ENCODE results near the gene NCSTN.

NCSTN gene

DNA sequence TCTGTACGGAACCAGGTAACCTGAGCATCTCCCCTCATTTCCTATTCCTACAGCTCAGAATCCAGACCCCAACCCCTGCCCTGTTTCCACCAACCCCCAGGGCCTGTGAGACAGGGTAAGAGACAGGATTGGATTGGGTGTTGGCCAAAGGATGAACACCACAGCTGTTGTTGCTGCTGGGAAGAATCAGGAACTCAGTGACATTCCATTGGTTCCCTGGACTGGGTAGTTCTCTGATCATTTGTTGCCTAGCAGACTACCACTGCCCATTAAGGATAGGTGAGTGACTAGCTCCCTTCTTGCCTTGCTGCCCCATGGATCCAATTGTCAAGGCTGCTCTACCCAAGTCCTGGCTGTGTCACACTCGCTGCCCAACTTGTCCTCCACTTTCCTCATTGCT is 10.0 kb downstream of the NCSTN start:
- no peak for DNase-seq

DNA sequence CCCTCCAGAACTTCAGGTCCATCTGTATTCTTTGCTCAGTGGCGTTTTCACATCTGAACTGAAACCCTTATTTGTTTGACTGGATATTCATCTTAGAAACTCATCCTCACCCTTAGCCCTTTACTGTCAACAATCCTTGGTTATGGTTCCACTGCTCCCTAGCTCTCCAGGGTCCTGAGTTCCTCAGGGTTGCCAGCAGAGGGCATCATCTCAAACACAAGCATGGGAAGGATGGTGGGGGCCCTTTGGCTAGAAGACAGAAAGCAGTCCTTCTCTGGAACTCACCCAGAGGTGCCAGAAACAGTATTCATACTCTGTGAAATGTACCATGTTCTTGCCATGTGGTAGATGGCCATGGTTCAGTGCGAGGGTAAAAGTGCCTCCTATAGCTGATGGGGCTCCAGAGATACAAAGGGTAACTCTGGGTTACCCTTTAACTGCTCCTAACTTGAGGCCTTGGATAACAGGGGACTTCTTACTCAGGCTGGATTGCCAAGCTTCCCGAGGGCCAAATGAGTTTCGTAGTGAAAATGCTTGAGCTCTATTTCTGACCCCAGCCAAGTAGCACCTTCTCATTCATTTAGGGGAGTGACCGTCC is 11.3 kb downstream of the NCSTN start:
- no peak for DNase-seq

DNA sequence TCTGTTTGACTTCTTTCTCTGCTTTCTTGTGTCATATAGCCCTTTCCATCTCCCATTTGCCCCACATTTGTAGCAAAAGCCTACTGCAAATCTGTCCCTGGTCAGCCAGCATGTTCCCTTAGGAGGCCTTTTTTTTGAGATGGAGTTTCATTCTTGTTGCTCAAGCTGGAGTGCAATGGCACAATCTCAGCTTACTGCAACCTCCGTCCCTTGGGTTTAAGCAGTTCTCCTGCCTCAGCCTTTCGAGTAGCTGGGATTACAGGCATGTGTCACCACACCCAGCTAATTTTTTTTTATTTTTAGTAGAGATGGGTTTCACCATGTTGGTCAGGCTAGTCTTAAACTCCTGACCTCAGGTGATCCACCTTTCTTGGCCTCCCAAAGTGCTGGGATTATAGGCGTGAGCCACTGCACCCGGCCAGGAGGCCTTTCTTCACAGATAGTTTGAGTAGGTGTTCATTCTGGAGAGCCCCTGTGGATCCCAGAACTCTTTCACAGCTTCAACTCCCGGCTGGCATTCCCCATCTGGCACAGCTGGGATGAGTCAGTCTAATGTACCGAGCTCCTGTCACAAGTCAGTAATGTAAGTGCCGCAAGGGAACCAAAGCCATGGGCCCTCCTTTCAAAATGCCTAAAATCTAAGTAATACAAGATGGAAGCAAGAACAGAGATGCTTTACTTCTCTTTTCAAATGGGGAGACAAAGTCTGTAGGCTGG is 14.3 kb downstream of the NCSTN start:
- no peak for DNase-seq

DNA sequence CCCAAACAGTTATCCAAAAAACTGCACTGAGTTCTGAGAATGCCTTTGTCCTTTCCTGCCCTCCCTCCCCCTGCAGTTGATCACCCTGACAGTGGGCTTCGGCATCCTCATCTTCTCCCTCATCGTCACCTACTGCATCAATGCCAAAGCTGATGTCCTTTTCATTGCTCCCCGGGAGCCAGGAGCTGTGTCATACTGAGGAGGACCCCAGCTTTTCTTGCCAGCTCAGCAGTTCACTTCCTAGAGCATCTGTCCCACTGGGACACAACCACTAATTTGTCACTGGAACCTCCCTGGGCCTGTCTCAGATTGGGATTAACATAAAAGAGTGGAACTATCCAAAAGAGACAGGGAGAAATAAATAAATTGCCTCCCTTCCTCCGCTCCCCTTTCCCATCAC is 14.9 kb downstream of the NCSTN start:
- DNase-seq: no peak

DNA sequence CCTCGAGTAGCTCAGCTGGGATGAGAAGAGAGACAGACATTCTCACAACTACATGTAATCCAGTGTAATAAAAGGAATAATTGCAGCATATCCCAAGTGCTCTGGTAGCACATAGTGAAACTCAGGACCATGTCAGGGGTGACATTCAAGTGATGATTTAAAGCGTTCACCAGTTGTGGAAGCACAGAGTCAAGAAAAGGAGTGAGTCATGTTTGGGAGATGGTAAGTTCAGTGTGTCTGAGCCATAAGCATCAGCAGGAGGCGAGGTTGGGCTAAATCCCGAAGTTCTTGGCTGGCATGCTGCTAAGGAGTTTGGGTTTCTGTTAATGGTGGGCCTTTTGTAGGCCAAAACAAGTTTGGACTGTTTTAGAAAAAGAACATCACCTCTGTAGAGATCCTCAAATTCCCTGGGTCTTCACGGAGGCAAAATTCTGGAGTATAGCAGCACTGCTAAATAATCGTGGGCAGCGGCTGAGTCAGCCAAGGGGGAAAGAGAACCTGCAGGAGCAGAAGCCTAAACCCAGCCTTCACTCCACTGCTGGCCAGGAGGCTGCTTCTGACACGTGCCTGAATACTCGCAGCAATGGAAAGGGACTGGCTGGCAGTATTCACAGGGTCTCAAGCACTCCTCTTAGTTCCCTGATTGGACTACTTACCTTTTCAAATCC is 16.5 kb downstream of the NCSTN start:
- no peak for DNase-seq

DNA sequence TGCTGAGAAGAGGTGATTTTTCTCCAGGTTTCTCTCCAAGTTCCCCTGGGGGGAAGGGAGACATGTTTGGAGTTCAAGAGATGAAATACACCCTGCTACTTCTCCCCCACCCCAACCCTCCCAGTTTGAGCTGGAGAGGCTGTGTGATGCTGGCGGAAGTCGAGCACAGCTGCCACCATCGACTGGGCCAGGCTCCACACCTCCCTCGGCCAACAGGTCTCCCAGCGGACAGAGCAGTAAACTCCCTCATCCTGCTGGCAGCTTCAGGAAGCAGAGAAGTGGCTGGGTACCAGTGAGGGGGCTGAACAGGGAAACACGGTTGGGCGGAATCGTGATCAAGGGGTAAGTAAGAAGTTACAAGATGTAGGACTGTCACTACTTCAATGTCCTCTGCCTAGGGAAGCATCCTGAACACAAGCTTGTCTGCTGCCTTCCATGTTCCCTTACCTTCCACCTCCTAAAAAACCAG is 17.1 kb downstream of the NCSTN start:
- no peak for DNase-seq

DNA sequence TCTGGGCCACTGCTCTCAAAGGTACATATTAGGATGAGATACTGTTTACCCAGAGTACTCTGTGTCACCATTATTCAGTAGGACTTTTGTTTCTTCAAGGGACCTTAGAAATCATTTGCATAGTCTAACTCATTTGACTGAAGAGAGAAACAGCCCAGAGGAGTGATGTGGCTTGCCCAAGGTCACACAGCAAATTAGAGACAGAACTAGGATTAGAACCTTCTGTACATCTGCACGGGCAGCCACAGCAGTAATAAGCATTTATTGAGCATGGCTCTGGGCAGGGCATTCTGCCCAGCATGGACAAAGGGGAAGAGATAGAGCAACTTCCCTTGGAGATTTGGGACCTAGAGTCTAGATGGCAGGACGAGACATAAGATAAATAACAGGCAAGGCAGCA is 18.0 kb downstream of the NCSTN start:
- DNase-seq: no peak

DNA sequence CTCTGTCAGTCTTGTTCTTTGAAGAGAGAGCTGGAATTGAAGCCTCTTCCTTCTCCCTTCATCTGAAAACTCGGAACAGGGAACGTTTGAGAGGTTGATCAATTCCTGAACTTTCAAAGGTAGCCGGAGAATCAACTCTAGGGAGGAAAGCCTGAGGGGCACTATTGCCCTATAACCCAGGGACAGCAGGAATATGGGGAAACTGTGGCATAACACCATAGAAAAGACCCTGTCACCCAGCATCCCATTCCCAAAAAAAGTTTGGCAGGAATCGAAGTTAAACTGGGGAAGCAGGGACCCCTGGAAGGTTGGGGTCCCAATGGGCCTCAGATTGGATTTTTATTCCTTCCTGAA is 18.6 kb downstream of the NCSTN start:
- DNase-seq: no peak

DNA sequence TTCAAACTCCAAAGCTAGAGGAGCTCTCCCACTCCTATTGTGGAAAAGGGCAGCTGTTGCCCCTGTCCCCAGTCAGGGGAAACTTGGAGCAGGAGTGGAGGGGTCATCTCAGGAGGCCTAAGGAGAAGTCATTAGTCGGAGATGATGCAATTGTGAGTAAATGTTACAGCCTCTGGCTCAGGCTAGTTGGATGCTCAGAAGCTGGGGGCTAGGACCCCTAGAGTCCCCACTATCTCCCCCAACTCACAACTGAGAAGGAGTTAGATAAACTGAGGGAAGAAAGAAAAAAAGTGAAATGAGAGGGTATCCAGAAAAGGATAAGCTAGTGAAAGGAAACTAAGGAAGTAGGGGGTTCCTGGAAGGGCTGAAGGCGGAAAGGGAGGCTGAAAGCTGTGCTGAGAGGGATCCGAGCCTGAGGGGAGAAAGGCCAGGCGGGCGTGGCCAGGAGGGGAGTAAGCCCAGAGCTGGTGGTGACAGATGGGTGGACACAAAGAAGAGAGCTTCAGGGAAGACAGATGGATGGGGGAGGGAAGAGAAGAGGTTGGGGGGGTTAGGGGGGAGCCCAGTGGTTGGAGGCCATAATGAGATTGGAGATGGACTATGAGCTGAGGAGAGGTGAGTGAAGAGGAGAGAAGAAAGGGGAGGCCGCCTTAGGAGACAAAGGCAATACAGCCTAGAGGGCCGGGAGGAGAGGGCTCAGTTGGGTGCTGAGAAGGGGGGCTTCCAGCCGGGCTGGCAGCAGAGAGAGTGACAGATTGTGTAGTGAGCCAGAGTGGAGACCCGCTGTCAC is 19.2 kb downstream of the NCSTN start:
- DNase-seq: no peak

DNA sequence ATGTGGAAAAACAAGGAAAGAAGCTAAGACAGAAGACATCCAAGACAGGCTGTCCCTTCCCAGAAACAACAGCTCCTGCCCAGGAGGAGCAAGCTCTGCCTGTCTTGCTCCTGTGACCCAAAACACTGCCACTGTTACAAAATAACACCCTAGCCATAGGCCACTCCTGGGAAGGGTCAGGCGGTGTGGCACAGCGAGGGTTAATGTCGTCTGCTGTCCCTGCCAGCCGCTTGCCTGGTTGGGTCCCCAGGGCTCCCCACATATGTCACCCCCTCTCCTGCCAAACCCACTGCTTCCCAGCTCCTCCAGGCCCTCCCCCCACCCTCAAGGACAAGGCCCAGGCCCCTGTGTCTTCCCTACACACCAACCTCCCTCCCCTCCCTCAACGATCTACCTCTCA is 19.8 kb downstream of the NCSTN start:
- no peak for DNase-seq

DNA sequence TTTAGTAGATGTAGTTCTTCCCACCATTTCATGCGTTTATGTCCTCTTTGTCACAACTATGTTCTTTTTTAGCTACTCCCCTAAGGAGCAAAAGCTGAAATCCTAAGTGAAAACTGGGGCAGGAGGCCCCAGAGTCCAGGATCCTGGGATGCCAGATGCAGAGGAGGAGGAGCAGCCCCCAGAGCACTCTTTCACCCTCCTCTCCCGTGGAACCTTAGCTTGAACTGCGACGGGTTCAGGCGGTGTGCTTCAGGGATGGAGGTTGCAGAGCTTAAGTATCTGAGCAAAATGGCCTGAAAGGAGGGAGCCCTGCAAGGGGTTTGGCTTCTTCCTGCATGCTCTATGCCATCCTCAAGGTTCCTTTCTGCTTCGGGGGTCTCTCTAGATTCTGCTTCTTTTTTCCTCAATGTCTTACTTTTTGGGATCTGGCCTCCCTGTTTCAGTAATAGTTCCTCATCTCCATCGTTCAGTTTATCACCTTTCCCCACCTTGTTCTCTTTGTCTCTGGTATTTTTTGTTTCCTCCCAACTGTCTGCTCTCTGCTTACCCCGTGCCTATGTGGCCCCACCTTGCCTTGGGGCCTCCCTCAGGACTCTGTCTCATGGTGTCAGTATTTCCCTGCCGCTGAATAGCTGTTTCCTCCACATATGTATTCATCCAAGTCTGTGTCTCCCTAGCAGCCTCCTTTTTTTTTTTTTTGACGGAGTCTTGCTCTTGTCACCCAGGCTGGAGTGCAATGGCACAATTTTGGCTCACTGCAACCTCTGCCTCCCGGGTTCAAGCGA is 21.0 kb downstream of the NCSTN start:
- DNase-seq: no peak

DNA sequence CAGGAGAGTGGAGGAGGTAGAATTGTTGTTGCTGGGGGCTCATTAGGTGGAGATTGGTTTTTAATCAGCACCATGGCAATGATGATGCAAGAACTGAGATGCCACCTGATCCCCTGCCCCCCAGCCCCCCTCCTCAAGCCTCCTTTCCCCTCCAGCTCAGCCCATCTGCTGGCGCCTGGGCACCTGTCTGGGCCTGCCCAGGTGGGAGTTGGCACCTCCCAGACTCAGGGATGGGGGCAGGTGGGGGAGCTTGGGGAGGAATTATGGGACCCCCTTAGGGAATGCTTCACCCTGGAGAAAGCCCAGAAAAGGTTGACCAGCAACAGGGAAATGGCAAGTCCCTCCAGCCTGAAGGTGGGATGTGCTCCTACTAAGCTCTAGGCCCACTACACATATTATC is 22.1 kb downstream of the NCSTN start:
- DNase-seq: no peak

DNA sequence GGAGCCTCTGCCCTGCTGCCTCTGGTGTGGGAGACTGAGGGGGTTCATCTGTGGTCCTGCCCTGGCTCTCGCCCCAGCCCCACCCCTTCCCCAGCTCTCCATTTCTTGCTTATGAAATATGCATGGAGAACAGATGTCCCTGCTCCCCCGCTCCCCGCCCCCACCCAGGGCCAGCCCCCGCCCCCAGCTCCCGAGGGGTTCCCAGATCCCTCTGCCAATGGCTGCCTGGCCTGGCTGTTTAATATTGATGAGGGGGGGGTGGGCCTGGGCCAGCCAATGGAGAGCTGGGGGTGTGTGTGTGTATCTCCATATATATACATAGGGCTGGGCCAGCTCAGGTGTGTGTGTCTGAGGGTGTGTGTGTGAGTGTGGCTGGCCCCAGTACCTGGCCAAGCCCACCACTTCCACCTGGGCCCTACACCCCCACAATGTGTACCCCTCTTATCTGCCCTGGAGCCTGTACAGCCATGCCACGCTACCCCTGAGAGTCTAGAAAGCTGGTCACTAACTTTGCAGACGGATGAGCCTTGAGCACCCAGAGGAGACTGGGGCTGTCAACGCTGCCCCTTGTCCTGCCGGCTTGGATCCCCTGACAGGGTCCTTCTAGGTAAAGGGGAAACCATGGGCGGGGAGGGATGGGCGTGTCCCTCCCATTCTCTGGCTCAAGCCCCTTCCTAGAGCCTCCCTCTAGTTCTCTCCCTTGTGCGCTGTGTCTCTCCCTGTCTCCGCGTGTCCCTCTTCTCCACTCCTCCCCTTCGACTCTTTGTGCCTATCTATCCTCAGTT is 23.7 kb downstream of the NCSTN start, which contains the start of gene NHLH1:
Gene NHLH1 (plus strand): TSS at position 341 of the 785 bp plus-strand sequence. CDS start 3,661 bp downstream, outside the sequence.
- DNase-seq: no peak

DNA sequence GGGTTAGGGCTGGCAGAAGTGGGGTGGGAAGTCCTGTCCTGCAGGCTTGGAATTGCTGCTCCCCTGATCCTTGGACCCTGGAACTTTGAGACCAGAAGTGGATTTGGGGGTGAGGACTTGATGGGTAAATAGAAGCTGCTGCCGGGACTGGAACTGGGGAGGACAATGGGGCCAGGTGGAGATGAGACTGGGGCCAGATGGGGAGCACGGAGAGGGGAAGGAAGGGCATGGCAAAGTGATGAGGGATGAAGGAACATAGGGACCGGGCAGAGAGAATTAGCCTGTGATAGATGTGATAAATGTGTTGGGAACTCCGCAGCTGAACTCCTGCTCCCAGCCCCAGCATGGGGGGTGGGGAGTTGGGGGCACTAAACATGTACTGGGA is 24.3 kb downstream of the NCSTN start:
- no peak for DNase-seq

DNA sequence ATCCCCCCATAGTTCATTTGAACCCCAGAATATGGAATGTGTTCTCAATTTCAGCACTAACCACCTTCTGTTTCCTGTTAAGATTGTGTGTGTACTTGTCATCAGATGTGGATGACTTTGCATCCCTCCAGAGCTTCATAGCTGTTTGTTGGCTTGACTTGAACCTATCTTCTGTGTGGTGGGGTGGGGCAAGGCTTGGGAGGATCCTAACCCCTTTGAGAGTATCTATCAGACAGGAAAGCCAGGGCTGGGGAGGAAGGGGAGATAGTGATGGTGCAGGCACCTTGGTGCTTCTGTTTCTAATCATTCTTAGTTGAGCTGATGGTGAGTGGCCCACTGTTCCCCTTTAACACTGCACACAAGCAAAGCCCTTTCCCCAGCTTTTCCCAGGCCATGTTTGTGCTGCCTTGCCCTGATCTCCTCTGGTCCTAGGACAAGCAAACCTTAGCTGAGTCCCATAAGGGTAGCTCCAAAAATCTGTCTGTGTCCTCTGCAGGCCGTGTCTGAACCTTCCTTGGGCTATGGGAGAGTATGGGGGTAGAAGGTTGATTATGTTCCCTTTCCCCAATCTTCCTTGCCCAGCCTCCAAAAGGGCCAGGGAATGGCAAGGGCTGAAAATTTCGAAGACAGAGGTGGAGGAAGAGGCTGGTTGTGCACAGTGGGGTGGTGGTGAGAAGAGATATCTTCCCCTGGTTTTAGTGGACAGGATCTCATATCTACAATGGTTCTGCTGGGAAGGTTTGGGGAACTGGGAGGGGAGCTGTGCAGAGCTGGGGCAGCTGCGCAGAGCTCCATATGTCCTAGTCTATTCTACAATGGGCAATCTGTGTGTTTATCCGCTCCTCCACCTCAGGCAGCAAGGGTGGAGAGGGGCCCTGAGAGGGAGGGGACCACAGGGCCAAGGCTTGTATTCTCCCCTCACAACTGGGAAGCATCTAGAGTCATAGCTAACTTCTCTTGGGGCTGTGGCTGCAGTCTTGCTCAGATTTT is 25.0 kb downstream of the NCSTN start:
- no peak for DNase-seq

DNA sequence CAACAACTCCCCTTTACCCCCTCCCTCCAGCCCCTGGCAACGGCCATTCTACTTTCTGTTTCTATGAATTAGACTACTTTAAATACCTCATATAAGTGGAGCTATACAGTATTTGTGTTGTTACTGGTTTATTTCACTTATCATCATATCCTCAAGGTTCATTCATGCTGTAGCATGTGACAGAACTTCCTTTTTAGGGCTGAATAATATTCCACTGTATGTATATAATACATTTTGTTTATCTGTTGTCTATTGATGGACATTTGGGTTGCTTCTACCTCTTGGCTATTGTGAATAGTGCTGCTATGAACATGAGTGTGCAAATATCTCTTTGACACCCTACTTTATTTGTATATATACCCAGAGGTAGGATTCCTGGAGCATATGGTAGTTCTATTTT is 25.9 kb downstream of the NCSTN start:
- no peak for DNase-seq

DNA sequence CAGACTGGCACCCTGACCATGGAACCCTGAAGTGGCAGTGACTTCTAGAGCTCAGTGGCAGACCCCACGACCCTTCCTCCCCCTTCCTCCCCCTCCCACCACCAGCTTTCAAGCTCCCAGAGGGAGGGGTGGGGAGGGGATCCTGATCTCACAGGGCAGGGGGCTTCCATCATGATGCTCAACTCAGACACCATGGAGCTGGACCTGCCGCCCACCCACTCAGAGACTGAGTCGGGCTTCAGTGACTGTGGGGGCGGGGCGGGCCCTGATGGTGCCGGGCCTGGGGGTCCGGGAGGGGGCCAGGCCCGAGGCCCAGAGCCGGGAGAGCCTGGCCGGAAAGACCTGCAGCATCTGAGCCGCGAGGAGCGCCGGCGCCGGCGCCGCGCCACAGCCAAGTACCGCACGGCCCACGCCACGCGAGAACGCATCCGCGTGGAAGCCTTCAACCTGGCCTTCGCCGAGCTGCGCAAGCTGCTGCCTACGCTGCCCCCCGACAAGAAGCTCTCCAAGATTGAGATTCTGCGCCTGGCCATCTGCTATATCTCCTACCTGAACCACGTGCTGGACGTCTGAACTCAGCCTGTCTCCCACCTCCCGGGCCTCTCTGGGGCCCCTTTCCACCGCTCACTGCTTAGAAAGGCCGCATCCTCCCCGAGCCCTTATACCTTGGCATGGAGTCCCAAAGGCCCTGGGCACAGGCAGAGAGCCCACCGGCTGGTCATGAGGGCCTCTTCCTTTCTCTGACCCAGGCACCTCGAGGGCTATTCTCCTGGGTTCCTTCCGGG is 27.6 kb downstream of the NCSTN start:
- no peak for DNase-seq

DNA sequence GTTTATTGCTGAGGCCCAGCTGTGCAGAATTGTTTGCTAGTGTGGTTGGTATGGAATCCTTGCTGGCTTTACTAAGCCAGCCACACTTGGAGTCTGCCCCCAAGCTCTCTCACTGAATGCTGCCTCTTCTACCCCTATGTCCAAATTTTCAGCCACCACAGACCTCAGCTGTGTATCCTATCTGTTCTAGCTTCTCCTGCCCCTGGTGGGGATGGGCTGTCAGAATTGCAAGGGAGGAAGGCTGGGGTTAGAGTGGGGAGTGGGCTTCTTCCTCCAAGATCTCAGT is 28.1 kb downstream of the NCSTN start:
- no peak for DNase-seq

DNA sequence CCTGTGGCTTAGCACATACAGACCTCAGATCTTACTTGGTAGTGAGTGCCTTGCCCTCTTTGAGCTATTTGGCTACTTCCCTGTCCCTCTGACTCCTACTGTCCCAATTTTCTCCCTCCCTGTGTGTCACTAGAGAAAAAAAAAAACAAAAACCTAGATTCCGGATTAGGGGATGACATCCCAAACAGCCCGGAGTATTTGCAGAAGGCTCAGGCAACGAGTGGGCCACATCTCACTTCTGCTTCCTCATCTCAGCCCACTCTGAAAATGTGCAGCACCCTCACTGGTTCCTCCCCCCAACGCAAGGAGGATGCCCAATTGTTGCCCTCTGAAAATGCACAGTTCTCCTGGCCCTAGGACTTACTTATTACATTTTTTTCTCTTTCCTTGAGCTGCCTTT is 28.6 kb downstream of the NCSTN start:
- DNase-seq: no peak

DNA sequence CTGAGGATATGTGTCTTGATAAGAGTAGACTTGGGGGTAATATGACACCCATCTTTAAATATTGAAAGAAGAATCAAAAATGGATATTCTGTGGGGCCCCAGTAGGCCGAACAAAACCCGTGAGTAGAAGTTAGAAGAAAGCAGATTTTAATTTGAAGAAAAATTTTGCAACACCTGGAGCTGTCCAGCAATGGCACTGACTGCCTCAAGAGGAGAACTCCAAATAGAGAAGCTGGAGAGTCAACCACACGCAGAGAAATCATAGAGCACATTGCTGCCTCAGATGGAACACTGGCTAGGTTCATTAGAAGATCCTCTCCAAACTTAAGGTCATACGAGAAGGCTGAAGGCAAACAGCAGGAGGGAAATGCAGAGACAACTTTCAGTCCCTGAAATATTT is 30.5 kb downstream of the NCSTN start:
- no peak for DNase-seq

Data from DMS79 (cell line).